ENCODE results near the gene PREX1.

Gene PREX1

GRCh38 chr20:48832405-48832730 is 4.6 kb upstream of the PREX1 start:
- H3K23ac ChIP-seq (ENCODE audit: low read length in 2 of 2): no peak overlapping the region
- no peak overlapping the region for H2AK5ac ChIP-seq (ENCODE audit: low read length, severe bottlenecking)
- H3K79me1 ChIP-seq (replicated peaks; ENCODE audit: low read length, poor library complexity, severe bottlenecking): peaks cover under 1% of the 10 kb centered on the region
- 68% methylated on average over 3 of the region's 3 CpGs for WGBS
- no peak for DNase-seq
- H2AFZ ChIP-seq (ENCODE audit: low read depth, low read length): no peak overlapping the region
- H3K9ac ChIP-seq (ENCODE audit: low read length): peak overlapping the region; percentile 5
- no peak overlapping the region for H3K4ac ChIP-seq (ENCODE audit: low read depth in 1 of 2, low read length in 2 of 2)
- no peaks in the 10 kb centered on the region for H3K9me3 ChIP-seq (ENCODE audit: control insufficient read depth, low read length)
- no peak overlapping the region for H2BK120ac ChIP-seq (ENCODE audit: low read depth, low read length)
- no peak overlapping the region for H2BK12ac ChIP-seq (ENCODE audit: low read length in 2 of 2)
- no peak overlapping the region for H4K91ac ChIP-seq (ENCODE audit: low read length)
- H4K8ac ChIP-seq (ENCODE audit: low read length): no peak overlapping the region
- peaks cover 0 to 31% of the 10 kb centered on the region in 2 experiments for H3K27me3 ChIP-seq (ENCODE audit: control insufficient read depth in 1 of 2, insufficient read depth in 1 of 2, low read length in 2 of 2)
- H3K27ac ChIP-seq (ENCODE audit: low read length, poor library complexity, severe bottlenecking): no peak overlapping the region
- H3K4me3 ChIP-seq (ENCODE audit: insufficient read depth in 1 of 2, low read depth in 1 of 2, low read length in 2 of 2): no peak overlapping the region
- H3K4me2 ChIP-seq (ENCODE audit: low read length, poor library complexity, severe bottlenecking): no peak overlapping the region
- no peaks in the 10 kb centered on the region for H3K36me3 ChIP-seq (ENCODE audit: control insufficient read depth in 1 of 2, insufficient read depth in 2 of 2, low read depth in 1 of 2, low read length in 2 of 2)
- H2BK5ac ChIP-seq (ENCODE audit: low read depth, low read length, poor library complexity, severe bottlenecking): no peak overlapping the region
- no peak overlapping the region for H2BK15ac ChIP-seq (ENCODE audit: low read depth, poor library complexity, severe bottlenecking)
- peaks cover 2% of the 10 kb centered on the region for H3K4me1 ChIP-seq (ENCODE audit: control insufficient read depth, insufficient read depth, low read depth, low read length)
- H3K14ac ChIP-seq (ENCODE audit: low read length in 2 of 2): no peak overlapping the region
- H3K18ac ChIP-seq (ENCODE audit: low read depth in 1 of 2, low read length in 2 of 2): no peak overlapping the region

- H2BK120ac ChIP-seq (ENCODE audit: low read depth, low read length): no peak overlapping the region
- peak overlapping the region; percentile 5 for H3K9ac ChIP-seq (ENCODE audit: low read length)
- H3K79me1 ChIP-seq (replicated peaks; ENCODE audit: low read length, poor library complexity, severe bottlenecking): peaks cover 4% of the 10 kb centered on the region
- H3K9me3 ChIP-seq (ENCODE audit: control insufficient read depth, low read length): no peaks in the 10 kb centered on the region
- 49% methylated on average over 7 of the region's 7 CpGs for WGBS
- H3K36me3 ChIP-seq (ENCODE audit: control insufficient read depth in 1 of 2, insufficient read depth in 2 of 2, low read depth in 1 of 2, low read length in 2 of 2): no peaks in the 10 kb centered on the region
- H4K91ac ChIP-seq (ENCODE audit: low read length): no peak overlapping the region
- H2AK5ac ChIP-seq (ENCODE audit: low read length, severe bottlenecking): no peak overlapping the region
- no peak overlapping the region for H3K27ac ChIP-seq (ENCODE audit: low read length, poor library complexity, severe bottlenecking)
- no peak overlapping the region for H4K8ac ChIP-seq (ENCODE audit: low read length)
- peaks cover 3% of the 10 kb centered on the region for H3K4me1 ChIP-seq (ENCODE audit: control insufficient read depth, insufficient read depth, low read depth, low read length)
- H3K18ac ChIP-seq (ENCODE audit: low read depth in 1 of 2, low read length in 2 of 2): no peak overlapping the region
- H3K4me3 ChIP-seq (ENCODE audit: insufficient read depth in 1 of 2, low read depth in 1 of 2, low read length in 2 of 2): no peak overlapping the region
- no peak overlapping the region for H3K23ac ChIP-seq (ENCODE audit: low read length in 2 of 2)
- DNase-seq: peak; percentile 32
- H2BK15ac ChIP-seq (ENCODE audit: low read depth, poor library complexity, severe bottlenecking): no peak overlapping the region
- H3K4ac ChIP-seq (ENCODE audit: low read depth in 1 of 2, low read length in 2 of 2): no peak overlapping the region
- peaks cover 0 to 32% of the 10 kb centered on the region in 2 experiments for H3K27me3 ChIP-seq (ENCODE audit: control insufficient read depth in 1 of 2, insufficient read depth in 1 of 2, low read length in 2 of 2)
- no peak overlapping the region for H2BK5ac ChIP-seq (ENCODE audit: low read depth, low read length, poor library complexity, severe bottlenecking)
- H2AFZ ChIP-seq (ENCODE audit: low read depth, low read length): no peak overlapping the region
- no peak overlapping the region for H3K14ac ChIP-seq (ENCODE audit: low read length in 2 of 2)
- H3K4me2 ChIP-seq (ENCODE audit: low read length, poor library complexity, severe bottlenecking): no peak overlapping the region
- H2BK12ac ChIP-seq (ENCODE audit: low read length in 2 of 2): no peak overlapping the region
Measured at GRCh38 chr20:48831718-48832404, 4.1 kb upstream of the PREX1 start.

GRCh38 chr20:48830826-48831318 is 3.1 kb upstream of the PREX1 start:
- Histone ChIP-seq H4K8ac (ENCODE audit: low read length) (no peak overlapping the region), H2AK5ac (ENCODE audit: low read length, severe bottlenecking) (no peak overlapping the region), H3K27me3 (ENCODE audit: control insufficient read depth in 1 of 2, insufficient read depth in 1 of 2, low read length in 2 of 2) (peaks cover 0 to 32% of the 10 kb centered on the region in 2 experiments), H2AFZ (ENCODE audit: low read depth, low read length) (no peak overlapping the region), H3K79me1 (replicated peaks; ENCODE audit: low read length, poor library complexity, severe bottlenecking) (peaks cover 4% of the 10 kb centered on the region), H2BK12ac (ENCODE audit: low read length in 2 of 2) (no peak overlapping the region), H2BK15ac (ENCODE audit: low read depth, poor library complexity, severe bottlenecking) (no peak overlapping the region), H2BK5ac (ENCODE audit: low read depth, low read length, poor library complexity, severe bottlenecking) (no peak overlapping the region), H3K4me1 (ENCODE audit: control insufficient read depth, insufficient read depth, low read depth, low read length) (peaks cover 12% of the 10 kb centered on the region), H3K9ac (ENCODE audit: low read length) (no peak overlapping the region), H3K36me3 (ENCODE audit: control insufficient read depth in 1 of 2, insufficient read depth in 2 of 2, low read depth in 1 of 2, low read length in 2 of 2) (no peaks in the 10 kb centered on the region), H3K18ac (ENCODE audit: low read depth in 1 of 2, low read length in 2 of 2) (no peak overlapping the region), H3K4me2 (ENCODE audit: low read length, poor library complexity, severe bottlenecking) (no peak overlapping the region), H2BK120ac (ENCODE audit: low read depth, low read length) (no peak overlapping the region), H4K91ac (ENCODE audit: low read length) (no peak overlapping the region), H3K23ac (ENCODE audit: low read length in 2 of 2) (no peak overlapping the region), H3K4ac (ENCODE audit: low read depth in 1 of 2, low read length in 2 of 2) (no peak overlapping the region), H3K27ac (ENCODE audit: low read length, poor library complexity, severe bottlenecking) (no peak overlapping the region), H3K4me3 (ENCODE audit: insufficient read depth in 1 of 2, low read depth in 1 of 2, low read length in 2 of 2) (no peak overlapping the region), H3K14ac (ENCODE audit: low read length in 2 of 2) (no peak overlapping the region), H3K9me3 (ENCODE audit: control insufficient read depth, low read length) (no peaks in the 10 kb centered on the region)
- DNase-seq: no peak
- 93% methylated on average over 3 of the region's 3 CpGs for WGBS

DNA sequence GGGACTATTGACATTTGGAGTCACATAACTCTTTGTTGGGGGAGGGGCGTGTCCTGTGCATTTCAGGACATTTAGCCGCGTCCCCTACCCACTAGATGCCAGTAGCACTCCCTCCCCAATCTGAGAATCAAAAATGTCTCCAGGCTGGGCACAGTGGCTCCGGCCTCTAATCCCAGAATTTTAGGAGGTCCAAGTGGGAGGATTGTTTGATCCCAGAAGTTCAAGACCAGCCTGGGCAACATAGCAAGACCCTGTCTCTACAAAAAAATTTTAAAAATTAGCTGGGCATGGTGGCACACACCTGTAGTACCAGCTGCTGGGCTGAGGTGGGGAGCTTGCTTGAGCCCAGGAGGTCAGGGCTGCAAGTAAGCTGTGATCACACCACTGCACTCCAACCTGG is 2.1 kb upstream of the PREX1 start:
- H3K27me3 ChIP-seq (ENCODE audit: control insufficient read depth in 1 of 2, insufficient read depth in 1 of 2, low read length in 2 of 2): peaks cover 0 to 26% of the 10 kb centered on the region in 2 experiments
- H3K79me1 ChIP-seq (replicated peaks; ENCODE audit: low read length, poor library complexity, severe bottlenecking): peaks cover 4% of the 10 kb centered on the region
- peaks cover 16% of the 10 kb centered on the region for H3K4me1 ChIP-seq (ENCODE audit: control insufficient read depth, insufficient read depth, low read depth, low read length)
- no peak for DNase-seq
- H3K14ac ChIP-seq (ENCODE audit: low read length in 2 of 2): no peak overlapping the region
- H3K9me3 ChIP-seq (ENCODE audit: control insufficient read depth, low read length): no peaks in the 10 kb centered on the region
- no peak overlapping the region for H4K91ac ChIP-seq (ENCODE audit: low read length)
- no peak overlapping the region for H3K4me3 ChIP-seq (ENCODE audit: insufficient read depth in 1 of 2, low read depth in 1 of 2, low read length in 2 of 2)
- H2BK5ac ChIP-seq (ENCODE audit: low read depth, low read length, poor library complexity, severe bottlenecking): no peak overlapping the region
- no peak overlapping the region for H2AK5ac ChIP-seq (ENCODE audit: low read length, severe bottlenecking)
- H2BK120ac ChIP-seq (ENCODE audit: low read depth, low read length): no peak overlapping the region
- no peak overlapping the region for H3K18ac ChIP-seq (ENCODE audit: low read depth in 1 of 2, low read length in 2 of 2)
- H3K23ac ChIP-seq (ENCODE audit: low read length in 2 of 2): no peak overlapping the region
- no peak overlapping the region for H4K8ac ChIP-seq (ENCODE audit: low read length)
- H2AFZ ChIP-seq (ENCODE audit: low read depth, low read length): no peak overlapping the region
- no peak overlapping the region for H2BK15ac ChIP-seq (ENCODE audit: low read depth, poor library complexity, severe bottlenecking)
- no peaks in the 10 kb centered on the region for H3K36me3 ChIP-seq (ENCODE audit: control insufficient read depth in 1 of 2, insufficient read depth in 2 of 2, low read depth in 1 of 2, low read length in 2 of 2)
- H3K4ac ChIP-seq (ENCODE audit: low read depth in 1 of 2, low read length in 2 of 2): no peak overlapping the region
- H2BK12ac ChIP-seq (ENCODE audit: low read length in 2 of 2): no peak overlapping the region
- no peak overlapping the region for H3K4me2 ChIP-seq (ENCODE audit: low read length, poor library complexity, severe bottlenecking)
- H3K27ac ChIP-seq (ENCODE audit: low read length, poor library complexity, severe bottlenecking): no peak overlapping the region
- WGBS: 90% methylated on average over 3 of the region's 4 CpGs
- H3K9ac ChIP-seq (ENCODE audit: low read length): no peak overlapping the region
